Astrocyte of the cerebellum (primary cell): ENCODE results near the gene SORCS2.

Experiments used
- DNase-seq: peaks from one replicate; pipeline ENCODE4 v3.0.0-alpha.2; 2011; ENCODE audit warnings: low read depth
- H3K4me3 ChIP-seq: 2 replicates; pipeline ENCODE4 v1.5.1; 2011; ENCODE audit warnings: mild to moderate bottlenecking, low read depth, low read length, moderate library complexity
- in situ Hi-C: cut with HindIII; loops from 2 replicates; pipeline ENCODE4 v1.10.0; 2017; ENCODE audit warnings: low sequenced_read_pairs
- TF ChIP-seq, protein P1 (sequence below): IDR thresholded peaks from 2 replicates; pipeline ENCODE4 v1.5.1; 2012; ENCODE audit warnings: low read length, low read depth, moderate library complexity, mild to moderate bottlenecking; ENCODE audit errors: missing control alignments

Gene SORCS2

DNA sequence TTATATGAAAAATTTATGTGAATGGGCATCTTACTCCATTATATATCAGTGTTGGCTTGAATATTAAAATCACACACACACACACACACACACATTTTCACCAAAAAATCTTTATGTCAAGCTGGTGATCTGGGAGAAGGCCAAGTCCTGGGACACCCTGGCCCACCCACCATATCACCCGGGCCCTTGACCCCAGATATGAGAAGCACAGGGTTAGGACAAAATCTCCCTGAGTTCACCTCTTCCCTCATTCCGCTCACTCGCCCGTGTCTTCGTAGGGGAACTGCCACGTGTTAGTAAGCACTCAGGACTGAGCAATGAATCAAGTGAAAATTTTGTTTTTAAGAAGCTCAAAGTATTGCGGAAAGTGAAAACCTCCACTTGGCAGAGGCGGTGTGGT lies 346.2 kb downstream of the SORCS2 start:
- no peak for DNase-seq
- no peak overlapping the region for H3K4me3 ChIP-seq
- in situ Hi-C loops: no loop called here
- TF ChIP-seq, protein P1, sequence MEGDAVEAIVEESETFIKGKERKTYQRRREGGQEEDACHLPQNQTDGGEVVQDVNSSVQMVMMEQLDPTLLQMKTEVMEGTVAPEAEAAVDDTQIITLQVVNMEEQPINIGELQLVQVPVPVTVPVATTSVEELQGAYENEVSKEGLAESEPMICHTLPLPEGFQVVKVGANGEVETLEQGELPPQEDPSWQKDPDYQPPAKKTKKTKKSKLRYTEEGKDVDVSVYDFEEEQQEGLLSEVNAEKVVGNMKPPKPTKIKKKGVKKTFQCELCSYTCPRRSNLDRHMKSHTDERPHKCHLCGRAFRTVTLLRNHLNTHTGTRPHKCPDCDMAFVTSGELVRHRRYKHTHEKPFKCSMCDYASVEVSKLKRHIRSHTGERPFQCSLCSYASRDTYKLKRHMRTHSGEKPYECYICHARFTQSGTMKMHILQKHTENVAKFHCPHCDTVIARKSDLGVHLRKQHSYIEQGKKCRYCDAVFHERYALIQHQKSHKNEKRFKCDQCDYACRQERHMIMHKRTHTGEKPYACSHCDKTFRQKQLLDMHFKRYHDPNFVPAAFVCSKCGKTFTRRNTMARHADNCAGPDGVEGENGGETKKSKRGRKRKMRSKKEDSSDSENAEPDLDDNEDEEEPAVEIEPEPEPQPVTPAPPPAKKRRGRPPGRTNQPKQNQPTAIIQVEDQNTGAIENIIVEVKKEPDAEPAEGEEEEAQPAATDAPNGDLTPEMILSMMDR: no peak

DNA sequence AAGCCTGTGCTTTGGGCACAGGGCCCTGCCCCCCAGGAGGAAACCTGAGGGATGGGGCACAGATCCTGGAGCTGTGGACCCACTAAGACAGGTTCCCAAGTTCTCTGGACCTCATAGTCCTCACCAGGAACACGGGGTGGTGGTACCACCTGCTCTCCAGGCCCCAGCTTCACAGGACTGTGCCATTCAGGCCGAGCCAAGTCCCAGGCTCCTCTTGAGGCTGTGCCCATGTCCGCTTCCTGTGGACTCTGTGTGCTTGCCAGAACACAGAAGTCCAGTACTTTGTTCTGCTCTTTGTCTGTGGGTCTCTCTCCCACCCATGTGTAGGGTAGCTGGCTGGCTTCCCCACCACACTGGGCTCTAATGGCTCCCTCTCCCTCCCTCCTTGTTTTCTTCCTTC lies 346.8 kb downstream of the SORCS2 start:
- in situ Hi-C loops: no loop called here
- TF ChIP-seq, protein P1: no peak
- no peak overlapping the region for H3K4me3 ChIP-seq
- no peak for DNase-seq

- H3K4me3 ChIP-seq: no peak overlapping the region
- in situ Hi-C loops: no loop called here
- TF ChIP-seq, protein P1: no peak
- no peak for DNase-seq
Measured at GRCh38 chr4:7539659-7540058, 347.3 kb downstream of the SORCS2 start.

GRCh38 chr4:7540206-7540605 lies 347.9 kb downstream of the SORCS2 start:
- H3K4me3 ChIP-seq: no peak overlapping the region
- TF ChIP-seq, protein P1: no peak
- in situ Hi-C loops: no loop called here
- DNase-seq: no peak

- no peak for DNase-seq
- no peak overlapping the region for H3K4me3 ChIP-seq
- TF ChIP-seq, protein P1: no peak
- in situ Hi-C loops: no loop called here
Measured at GRCh38 chr4:7540654-7541413, 348.5 kb downstream of the SORCS2 start.

GRCh38 chr4:7541414-7541810 lies 349.1 kb downstream of the SORCS2 start:
- H3K4me3 ChIP-seq: no peak overlapping the region
- DNase-seq: no peak
- TF ChIP-seq, protein P1: no peak
- in situ Hi-C loops: no loop called here
